AG09309 (cell line): ENCODE results near the gene RAB23.
A peak's percentile ranks its signal among the peaks of the same experiment; 100 is the strongest.
"Not testable (repeated sequence)": the region's sequence is repeated elsewhere in the genome, so short reads cannot be mapped to it uniquely, and the experiment has no call there.

Experiments
- DNase-seq: peaks from one replicate; pipeline ENCODE4 v3.0.0-alpha.2; 2010; ENCODE audit warnings: low read depth
- H3K4me3 ChIP-seq: 2 replicates; pipeline ENCODE4 v1.5.1; 2011; ENCODE audit warnings: mild to moderate bottlenecking, low read depth, low read length, moderate library complexity; ENCODE audit not compliant: control insufficient read depth
- TF ChIP-seq, protein P1 (sequence below): IDR thresholded peaks from 2 replicates; pipeline ENCODE4 v1.5.1; 2011; ENCODE audit warnings: mild to moderate bottlenecking, low read depth, low read length, inconsistent platforms; ENCODE audit not compliant: insufficient read depth, control insufficient read depth; ENCODE audit errors: missing control alignments

The RAB23 gene

DNA sequence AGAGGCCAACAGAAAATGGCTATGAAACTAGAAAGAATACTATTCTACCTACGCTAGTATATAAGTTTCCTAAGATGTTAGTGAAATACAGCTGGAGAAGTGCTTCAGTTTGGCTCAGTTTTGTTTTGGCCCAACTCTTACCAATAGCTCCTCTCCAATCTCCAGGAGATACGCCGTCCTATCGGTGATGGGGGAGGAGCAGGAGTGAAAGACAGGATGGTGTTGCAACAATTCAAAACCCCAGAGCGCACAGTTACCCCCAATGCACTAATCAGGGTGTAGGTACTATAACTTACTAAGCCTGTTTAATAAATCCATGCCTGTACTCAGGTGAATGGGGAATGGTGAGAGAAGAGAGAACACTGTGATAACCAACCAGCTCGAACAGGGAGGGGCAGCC is 24.2 kb upstream of the RAB23 start:
- no peak for DNase-seq
- TF ChIP-seq, protein P1, sequence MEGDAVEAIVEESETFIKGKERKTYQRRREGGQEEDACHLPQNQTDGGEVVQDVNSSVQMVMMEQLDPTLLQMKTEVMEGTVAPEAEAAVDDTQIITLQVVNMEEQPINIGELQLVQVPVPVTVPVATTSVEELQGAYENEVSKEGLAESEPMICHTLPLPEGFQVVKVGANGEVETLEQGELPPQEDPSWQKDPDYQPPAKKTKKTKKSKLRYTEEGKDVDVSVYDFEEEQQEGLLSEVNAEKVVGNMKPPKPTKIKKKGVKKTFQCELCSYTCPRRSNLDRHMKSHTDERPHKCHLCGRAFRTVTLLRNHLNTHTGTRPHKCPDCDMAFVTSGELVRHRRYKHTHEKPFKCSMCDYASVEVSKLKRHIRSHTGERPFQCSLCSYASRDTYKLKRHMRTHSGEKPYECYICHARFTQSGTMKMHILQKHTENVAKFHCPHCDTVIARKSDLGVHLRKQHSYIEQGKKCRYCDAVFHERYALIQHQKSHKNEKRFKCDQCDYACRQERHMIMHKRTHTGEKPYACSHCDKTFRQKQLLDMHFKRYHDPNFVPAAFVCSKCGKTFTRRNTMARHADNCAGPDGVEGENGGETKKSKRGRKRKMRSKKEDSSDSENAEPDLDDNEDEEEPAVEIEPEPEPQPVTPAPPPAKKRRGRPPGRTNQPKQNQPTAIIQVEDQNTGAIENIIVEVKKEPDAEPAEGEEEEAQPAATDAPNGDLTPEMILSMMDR = no peak

DNA sequence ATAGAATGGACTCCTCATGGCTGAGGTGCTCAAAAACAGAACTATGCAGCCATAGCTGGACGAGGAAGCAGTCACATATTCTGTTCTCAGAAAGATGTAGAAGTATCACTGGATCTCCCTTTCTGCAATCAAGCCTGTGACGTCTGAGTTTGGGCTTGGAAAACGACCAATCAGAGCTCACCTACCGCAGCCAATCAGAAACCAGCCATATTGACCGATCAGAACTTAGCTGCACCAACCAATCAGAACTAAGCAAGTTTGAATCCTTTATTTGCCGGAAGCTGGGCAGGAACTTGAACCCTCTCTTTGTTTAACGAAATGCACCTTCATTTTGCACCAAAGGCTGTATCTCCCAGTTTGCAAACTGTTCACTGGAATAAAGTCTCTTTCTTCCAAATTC is 21.8 kb upstream of the RAB23 start:
- DNase-seq = no peak
- TF ChIP-seq, protein P1 = no peak
- no peak overlapping the region for H3K4me3 ChIP-seq

More for the DNA sequence above, 24.2 kb upstream of the RAB23 start:
- no peak overlapping the region for H3K4me3 ChIP-seq

DNA sequence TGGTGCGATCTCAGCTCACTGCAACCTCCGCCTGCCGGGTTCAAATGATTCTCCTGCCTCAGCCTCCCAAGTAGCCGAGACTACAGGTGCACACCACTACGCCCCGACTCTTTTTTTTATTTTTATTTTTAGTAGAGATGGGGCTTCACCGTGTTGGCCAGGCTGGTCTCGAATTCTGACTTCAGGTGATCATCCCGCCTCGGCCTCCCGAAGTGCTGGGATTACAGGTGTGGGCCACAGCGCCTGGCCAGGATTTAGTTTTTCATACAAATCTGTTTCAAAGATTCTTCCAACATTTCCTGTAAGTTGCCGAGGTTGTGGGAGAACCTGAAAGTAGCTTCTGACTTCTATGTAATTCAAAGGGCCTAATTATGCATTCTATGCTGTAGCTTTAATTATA is 21.4 kb upstream of the RAB23 start:
- H3K4me3 ChIP-seq, DNase-seq: not testable (repeated sequence)

DNA sequence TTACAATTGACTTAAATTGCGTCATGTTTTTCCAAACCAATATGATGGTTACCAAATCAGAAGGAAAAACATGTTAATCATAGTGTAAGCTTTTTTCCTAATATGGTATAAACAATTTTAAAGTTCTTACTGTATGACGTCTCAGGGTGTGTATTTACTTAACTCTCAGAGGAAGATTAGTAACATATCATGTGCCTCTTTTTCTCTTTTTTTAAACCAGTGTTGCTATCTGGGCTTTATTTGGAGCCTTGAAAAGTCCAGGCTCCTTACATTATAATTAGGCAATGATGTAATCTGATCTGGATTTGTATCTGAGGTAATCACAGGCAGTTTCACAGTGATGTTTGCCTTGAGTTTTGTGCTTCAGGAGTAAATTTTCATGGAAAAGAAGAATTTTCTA is 20.4 kb upstream of the RAB23 start:
- H3K4me3 ChIP-seq = no peak overlapping the region
- TF ChIP-seq, protein P1 = no peak
- DNase-seq = peak; percentile 89

DNA sequence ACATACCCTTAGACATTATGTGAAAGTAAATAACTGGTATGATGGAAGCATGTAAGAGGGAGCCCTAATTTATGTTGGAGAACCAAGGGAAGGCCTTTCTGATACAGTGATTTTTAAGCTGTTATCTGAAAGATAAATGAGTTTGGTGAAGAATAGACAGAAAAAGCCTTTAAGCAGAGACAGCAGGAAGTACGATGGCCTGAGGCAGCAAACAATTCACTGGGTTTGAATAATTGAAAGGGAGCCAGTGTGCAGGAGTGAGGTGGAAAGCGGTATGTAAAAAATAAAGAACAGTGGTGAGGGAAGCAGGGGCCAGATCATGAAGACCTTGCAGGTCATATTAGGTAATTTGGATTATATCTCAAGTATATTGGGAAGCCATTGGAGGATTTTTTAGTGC is 4.1 kb upstream of the RAB23 start:
- TF ChIP-seq, protein P1 = no peak
- no peak for DNase-seq
- H3K4me3 ChIP-seq = no peak overlapping the region

DNA sequence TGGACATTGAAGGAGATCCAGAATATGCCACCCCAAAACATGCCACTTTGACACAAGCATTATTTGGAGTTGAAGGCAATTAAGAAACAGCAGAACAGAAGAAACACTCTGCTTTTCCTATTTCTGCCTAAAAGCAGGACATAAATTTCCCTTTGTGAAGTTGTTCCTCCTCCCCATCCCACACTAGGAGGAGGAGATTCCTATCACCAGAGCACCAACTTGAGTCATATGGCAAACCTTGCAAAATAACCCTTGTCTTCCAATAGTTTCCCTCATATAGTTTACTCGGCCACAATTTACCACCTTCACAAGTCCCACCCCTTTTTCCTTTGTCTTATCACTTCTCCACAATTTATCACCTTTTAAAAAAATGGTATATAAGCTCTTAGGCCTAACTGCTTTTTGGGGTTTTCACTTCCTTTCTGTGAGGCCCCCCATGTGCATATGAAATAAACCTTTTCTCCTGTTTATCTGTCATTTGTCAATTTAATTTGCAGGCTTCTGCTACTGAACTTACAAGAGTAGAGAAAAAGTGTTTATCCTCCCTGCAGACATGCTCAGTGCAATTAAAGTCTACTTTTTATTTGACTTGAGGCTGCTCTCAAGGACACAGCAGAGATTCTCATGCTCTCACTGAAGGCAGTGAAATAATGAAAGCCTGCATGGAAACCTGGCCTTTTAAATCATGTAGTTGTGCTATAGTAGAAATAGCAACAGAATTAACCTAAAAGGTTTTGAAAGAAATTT is 2.8 kb upstream of the RAB23 start:
- DNase-seq = no peak
- H3K4me3 ChIP-seq = no peak overlapping the region
- TF ChIP-seq, protein P1 = no peak

DNA sequence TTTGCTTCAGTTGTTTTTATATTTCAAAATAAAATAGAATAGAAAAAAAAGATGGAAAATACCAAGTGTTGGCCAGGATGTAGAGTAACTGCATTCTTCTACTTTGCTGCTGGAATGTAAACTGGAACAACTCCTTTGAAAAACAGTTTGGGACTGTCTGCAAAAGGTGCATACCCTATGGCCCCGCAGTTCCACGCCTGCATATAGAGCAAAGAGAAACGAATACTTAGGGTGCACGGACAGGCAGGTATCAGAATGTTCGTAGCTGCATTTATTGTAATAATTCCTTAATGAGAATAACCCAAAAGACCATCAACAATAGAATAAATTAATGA is 603 bp upstream of the RAB23 start:
- DNase-seq = no peak
- H3K4me3 ChIP-seq = peak overlapping the region; percentile 98; the same call in 1 of the 2 replicates
- TF ChIP-seq, protein P1 = no peak
